GM23248 (cell line): Measurements from ENCODE around the gene RXRA. TPM values are rescaled to one million over a fixed set of nuclear protein-coding genes. Genes with fewer than 3 reads are reported as not detected.
A peak's percentile ranks its signal among the peaks of the same experiment; 100 is the strongest.

Experiments
- DNase-seq: peaks from one replicate; pipeline ENCODE4 v3.0.0-alpha.2; 2015
- H2AFZ ChIP-seq: fragments of 200-600 bp; sonication (generic); 2 replicates; pipeline ENCODE4 v1.6.1; 2016; ENCODE audit warnings: antibody characterized with exemption
- H3F3A ChIP-seq: fragments of 200-600 bp; sonication (generic); 2 replicates; pipeline ENCODE4 v1.6.1; 2016; ENCODE audit warnings: mild to moderate bottlenecking, antibody characterized with exemption, mixed run types; ENCODE audit not compliant: insufficient read depth
- H3K27ac ChIP-seq: fragments of 200-600 bp; sonication (generic); 2 replicates; pipeline ENCODE4 v1.5.1; 2016; ENCODE audit warnings: mild to moderate bottlenecking
- H3K27me3 ChIP-seq: fragments of 200-600 bp; sonication (generic); replicated peaks from 2 replicates; pipeline ENCODE4 v1.6.1; 2016; ENCODE audit warnings: mild to moderate bottlenecking; ENCODE audit not compliant: insufficient read depth
- H3K36me3 ChIP-seq: fragments of 200-600 bp; sonication (generic); 2 replicates; pipeline ENCODE4 v1.6.1; 2016; ENCODE audit warnings: low read depth, mild to moderate bottlenecking
- H3K4me1 ChIP-seq: fragments of 200-600 bp; sonication (generic); 2 replicates; pipeline ENCODE4 v1.6.1; 2016; ENCODE audit warnings: mild to moderate bottlenecking; ENCODE audit not compliant: insufficient read depth
- H3K4me2 ChIP-seq: fragments of 200-600 bp; sonication (generic); one replicate; pipeline ENCODE4 v1.6.1; 2016; ENCODE audit warnings: mild to moderate bottlenecking; ENCODE audit not compliant: unreplicated experiment
- H3K4me3 ChIP-seq: fragments of 200-600 bp; sonication (generic); 2 replicates; pipeline ENCODE4 v1.5.1; 2016; ENCODE audit warnings: mild to moderate bottlenecking
- H3K79me2 ChIP-seq: fragments of 200-600 bp; sonication (generic); 2 replicates; pipeline ENCODE4 v1.6.1; 2016; ENCODE audit warnings: mild to moderate bottlenecking; ENCODE audit not compliant: insufficient read depth
- H3K9ac ChIP-seq: fragments of 200-600 bp; sonication (generic); 2 replicates; pipeline ENCODE4 v1.6.1; 2016; ENCODE audit warnings: mild to moderate bottlenecking
- H3K9me2 ChIP-seq: fragments of 200-600 bp; sonication (generic); 2 replicates; pipeline ENCODE4 v1.6.1; 2016; ENCODE audit warnings: mixed run types, mild to moderate bottlenecking, moderate library complexity; ENCODE audit not compliant: insufficient read depth
- H3K9me3 ChIP-seq: fragments of 200-600 bp; sonication (generic); one replicate; pipeline ENCODE4 v1.6.1; 2017; ENCODE audit warnings: low read depth
- H4K20me1 ChIP-seq: fragments of 200-600 bp; sonication (generic); 2 replicates; pipeline ENCODE4 v1.6.0; 2016; ENCODE audit not compliant: insufficient read depth
- EZH2 ChIP-seq: fragments of 200-600 bp; sonication (generic); IDR thresholded peaks from 2 replicates; pipeline ENCODE4 v1.6.1; 2018; ENCODE audit warnings: antibody characterized with exemption, mild to moderate bottlenecking; ENCODE audit not compliant: insufficient read depth, poor library complexity, severe bottlenecking
- EZH2phosphoT487 ChIP-seq: fragments of 200-600 bp; sonication (generic); IDR thresholded peaks from 2 replicates; pipeline ENCODE4 v1.6.1; 2018; ENCODE audit warnings: antibody characterized with exemption, moderate library complexity, mild to moderate bottlenecking, low read depth; ENCODE audit not compliant: insufficient read depth
- WGBS, 2 experiments: methylation state at CpG; one replicate each; pipeline ENCODE4 v1.1.6; 2015 to 2017; ENCODE audit warnings: low lambda C conversion rate in 2 of 2, low coverage in 1 of 2; ENCODE audit errors: missing lambda C conversion rate in 2 of 2; 5-methylcytosine and 5-hydroxymethylcytosine counted together
- in situ Hi-C: fragments of 300-500 bp; cut with MboI; formaldehyde crosslinking; loops from 2 replicates; pipeline ENCODE4 v1.15.0; 2020
- polyA plus RNA-seq: library from polyadenylated mRNA; unstranded; fragments of >200 nt; fragmentation: Nextera tagmentation; extraction: Ambion mirVana; gene quantifications from 2 replicates; pipeline ENCODE4 v1.2.1, GENCODE V29; 2016
- total RNA-seq: library from RNA; depleted of rRNA; stranded (reverse); fragments of >200 nt; shearing (Covaris generic); gene quantifications from 2 replicates; pipeline ENCODE4 v1.2.3, GENCODE V29; 2014

The RXRA gene
- total and polyA plus RNA-seq, 2 experiments from 2014 or later, result 3.9 to 34.8 TPM

DNA sequence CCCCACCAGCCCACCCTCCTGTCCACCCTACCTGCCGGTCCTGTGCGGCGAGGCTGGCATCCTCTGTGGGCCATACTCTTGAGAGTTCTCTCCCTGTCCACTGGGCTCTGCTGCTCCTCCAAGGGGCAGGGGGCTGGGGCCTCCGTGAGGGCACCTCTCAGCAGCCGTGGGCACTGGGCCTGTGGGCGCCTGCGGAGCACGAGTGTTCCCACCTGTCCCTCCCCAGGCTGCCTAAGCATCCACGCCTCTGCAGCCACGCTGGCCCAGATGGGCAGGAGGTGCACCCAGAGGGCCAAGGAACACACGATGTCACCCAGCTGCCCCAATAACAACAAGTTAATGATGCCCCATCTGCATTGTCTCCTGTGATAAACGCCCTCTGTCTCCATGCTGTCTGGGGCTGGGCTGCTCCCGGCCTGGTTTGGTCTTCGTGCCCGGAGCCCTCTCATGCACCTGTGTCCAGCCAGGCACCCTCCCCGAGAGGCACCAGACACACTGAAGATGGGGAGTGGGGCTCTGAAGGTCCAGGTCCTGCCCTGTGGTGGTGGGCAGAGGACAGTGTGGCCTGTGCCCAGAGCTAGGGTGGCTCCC, 114.5 kb downstream of the RXRA start:
- no peak for DNase-seq
- in situ Hi-C loops, result loop anchor here (10.0 kb wide), 1 partner anchor 304 kb away; no protein-coding TSS in a partner anchor
- H3F3A ChIP-seq, result no peaks in the 10 kb centered on the region

DNA sequence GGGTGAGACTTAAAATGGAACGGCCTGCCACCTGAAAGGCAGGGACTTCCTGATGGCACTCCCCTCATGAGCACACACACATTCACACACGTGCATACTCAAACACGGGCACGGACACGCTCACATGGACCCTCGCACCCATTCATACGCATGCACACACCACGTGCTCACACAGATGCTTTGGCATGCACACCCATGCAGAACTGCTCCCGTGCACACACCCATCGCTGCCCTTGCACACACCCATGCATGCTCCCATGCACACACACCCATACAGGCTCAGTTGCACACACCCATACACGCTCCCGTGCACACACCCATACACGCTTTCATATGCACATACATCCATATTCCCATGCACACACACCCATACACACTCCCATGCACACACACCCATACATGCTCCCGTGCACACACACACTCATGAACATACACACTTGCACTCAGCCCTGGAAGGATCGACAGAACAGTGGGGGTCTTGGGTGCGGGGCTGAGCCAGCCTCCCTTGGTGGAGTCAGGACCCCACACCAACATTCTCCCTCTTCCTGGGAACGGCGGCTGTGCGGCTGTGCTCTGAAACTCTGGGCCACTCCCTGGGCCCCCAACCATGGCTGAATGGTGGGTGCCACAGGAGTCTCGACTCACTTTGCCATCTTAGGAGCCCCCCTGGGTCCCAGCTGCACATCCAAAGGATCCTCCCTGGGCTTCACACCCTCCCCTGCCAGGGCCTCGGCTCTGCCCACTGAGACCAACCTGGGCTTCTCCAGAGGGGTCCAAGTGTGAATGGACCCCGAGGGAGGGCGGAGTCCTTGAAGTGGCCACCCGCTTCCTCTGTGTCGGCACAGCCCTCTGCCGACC, 115.2 kb downstream of the RXRA start:
- no peak overlapping the region for H3K4me3 ChIP-seq
- H3K79me2 ChIP-seq, result no peaks in the 10 kb centered on the region
- H3K9me3 ChIP-seq, result no peaks in the 10 kb centered on the region
- H4K20me1 ChIP-seq, result no peaks in the 10 kb centered on the region
- no peak overlapping the region for H3K27ac ChIP-seq
- in situ Hi-C loops, result loop anchor here (10.0 kb wide), 1 partner anchor 303 kb away; no protein-coding TSS in a partner anchor
- TF ChIP-seq EZH2phosphoT487 (no peak), EZH2 (no peak)
- no peaks in the 10 kb centered on the region for H3K9me2 ChIP-seq
- H3K27me3 ChIP-seq, result no peaks in the 10 kb centered on the region
- H3K4me1 ChIP-seq, result peaks cover 17% of the 10 kb centered on the region
- no peaks in the 10 kb centered on the region for H3F3A ChIP-seq
- 20 to 21% methylated on average over 23 to 25 of the region's 26 CpGs for WGBS, 2 experiments
- no peak overlapping the region for H2AFZ ChIP-seq
- peak overlapping the region; percentile 1 for H3K4me2 ChIP-seq
- no peak for DNase-seq
- no peaks in the 10 kb centered on the region for H3K36me3 ChIP-seq
- H3K9ac ChIP-seq, result peak overlapping the region; percentile 44

More for the DNA sequence above, 114.5 kb downstream of the RXRA start:
- Histone ChIP-seq H3K9me2 (no peaks in the 10 kb centered on the region), H3K27ac (no peak overlapping the region), H3K27me3 (no peaks in the 10 kb centered on the region), H3K9me3 (no peaks in the 10 kb centered on the region), H4K20me1 (no peaks in the 10 kb centered on the region), H3K36me3 (no peaks in the 10 kb centered on the region), H3K4me3 (no peak overlapping the region), H3K9ac (no peak overlapping the region), H3K79me2 (no peaks in the 10 kb centered on the region), H3K4me2 (no peak overlapping the region), H3K4me1 (peaks cover 17% of the 10 kb centered on the region), H2AFZ (no peak overlapping the region)
- TF ChIP-seq EZH2, result no peak
- TF ChIP-seq EZH2phosphoT487, result no peak
- 46 to 48% methylated on average over 15 of the region's 16 CpGs for WGBS, 2 experiments

DNA sequence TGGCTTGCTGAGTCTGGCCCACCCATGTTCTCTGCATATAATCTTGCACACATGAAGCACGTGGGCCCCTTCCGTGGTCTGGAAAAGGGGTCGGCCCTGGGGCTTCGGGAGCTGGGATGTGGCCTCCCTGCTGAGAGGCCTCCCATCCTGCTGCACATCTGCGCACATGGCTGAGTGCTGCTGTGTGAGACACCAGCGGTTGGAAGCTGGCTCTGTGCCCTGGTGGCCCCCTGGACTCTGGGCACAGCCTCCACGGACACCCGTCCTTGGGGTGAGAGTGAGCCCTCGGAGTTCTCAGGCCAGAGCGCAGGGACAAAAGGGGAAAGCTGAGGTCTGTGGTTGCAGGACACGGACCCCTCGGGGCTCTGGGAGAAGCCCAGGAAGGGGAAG, 115.8 kb downstream of the RXRA start:
- Histone ChIP-seq H3K4me1 (peaks cover 17% of the 10 kb centered on the region), H3K36me3 (no peaks in the 10 kb centered on the region), H2AFZ (no peak overlapping the region), H3K4me2 (peak overlapping the region; percentile 1), H3K27me3 (no peaks in the 10 kb centered on the region), H3F3A (no peaks in the 10 kb centered on the region), H3K4me3 (no peak overlapping the region), H3K9ac (peak overlapping the region; percentile 44), H3K9me2 (no peaks in the 10 kb centered on the region), H3K9me3 (no peaks in the 10 kb centered on the region), H3K79me2 (no peaks in the 10 kb centered on the region), H3K27ac (no peak overlapping the region), H4K20me1 (no peaks in the 10 kb centered on the region)
- in situ Hi-C loops, result loop anchor here (10.0 kb wide), 1 partner anchor 303 kb away; no protein-coding TSS in a partner anchor
- DNase-seq, result peak; percentile 62
- TF ChIP-seq EZH2phosphoT487, result no peak
- TF ChIP-seq EZH2, result no peak
- WGBS, 2 experiments, result 4% methylated on average over 12 of the region's 12 CpGs

DNA sequence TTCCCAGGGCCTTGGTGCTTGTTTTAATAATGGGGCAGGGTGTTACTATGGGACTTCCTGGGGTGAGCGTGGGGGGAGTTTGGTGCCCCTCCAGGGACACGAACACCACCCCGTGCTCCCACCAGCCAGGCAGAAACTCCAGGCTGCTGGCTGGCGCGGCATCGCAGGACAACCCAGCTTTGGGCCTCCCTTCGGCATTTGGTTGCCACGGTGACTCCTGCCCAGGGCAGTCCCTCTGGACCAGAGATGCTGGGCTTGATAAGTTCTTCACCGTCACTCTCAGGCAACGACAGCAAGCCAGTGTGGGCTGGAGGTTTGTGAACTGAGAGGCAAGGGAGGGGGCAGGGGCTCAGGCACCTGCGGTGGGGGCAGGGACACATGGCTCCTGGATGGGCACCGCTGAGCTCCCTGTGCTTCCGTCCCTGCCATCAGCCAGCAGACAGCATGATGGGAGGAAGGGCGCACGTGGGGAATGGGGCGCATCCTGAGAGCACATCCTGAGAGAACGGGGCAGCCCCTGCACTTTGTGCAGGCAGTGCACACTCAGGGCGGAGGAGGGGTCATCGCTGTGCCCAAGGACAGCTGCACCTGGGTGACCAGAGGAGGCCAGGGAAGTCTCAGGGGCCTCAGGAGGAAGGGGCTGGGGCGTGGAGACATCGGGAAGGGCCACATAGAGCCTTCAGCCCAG, 116.4 kb downstream of the RXRA start:
- no peak overlapping the region for H3K4me3 ChIP-seq
- WGBS, 2 experiments, result 17 to 22% methylated on average over 14 to 20 of the region's 21 CpGs
- H3F3A ChIP-seq, result no peaks in the 10 kb centered on the region
- peak; percentile 86 for DNase-seq
- peak overlapping the region; percentile 44 for H3K9ac ChIP-seq
- no peaks in the 10 kb centered on the region for H4K20me1 ChIP-seq
- H3K4me2 ChIP-seq, result peak overlapping the region; percentile 1
- no peak overlapping the region for H3K27ac ChIP-seq
- no peaks in the 10 kb centered on the region for H3K36me3 ChIP-seq
- in situ Hi-C loops, result loop anchor here (10.0 kb wide), 1 partner anchor 302 kb away; no protein-coding TSS in a partner anchor
- TF ChIP-seq EZH2phosphoT487 (no peak), EZH2 (no peak)
- H3K9me3 ChIP-seq, result no peaks in the 10 kb centered on the region
- H3K27me3 ChIP-seq, result no peaks in the 10 kb centered on the region
- no peaks in the 10 kb centered on the region for H3K9me2 ChIP-seq
- no peak overlapping the region for H2AFZ ChIP-seq
- H3K4me1 ChIP-seq, result peaks cover 17% of the 10 kb centered on the region
- no peaks in the 10 kb centered on the region for H3K79me2 ChIP-seq
